CD4-positive, alpha-beta T cell (primary cell): ENCODE measurements around the gene GMPS. TPM values are rescaled to one million over a fixed set of nuclear protein-coding genes. Genes with fewer than 3 reads are reported as not detected.
"Not testable (repeated sequence)": the region's sequence is repeated elsewhere in the genome, so short reads cannot be mapped to it uniquely, and the experiment has no call there.

ENCODE experiments used
- ATAC-seq: fragments of 200-7000 bp; cut with Tn5 transposase; one replicate; pipeline ENCODE4 v1.10.0; 2022; ENCODE audit warnings: mild to moderate bottlenecking; ENCODE audit not compliant: poor library complexity
- CTCF ChIA-PET: fragments of 350-600 bp; sonication (Branson Sonifier 250); formaldehyde crosslinking; loops from one replicate; lab custom pipeline; 2021; ENCODE audit warnings: antibody characterized with exemption, inconsistent platforms; lab: Charles Lee
- POLR2A ChIA-PET: fragments of 350-600 bp; sonication (Branson Sonifier 250); formaldehyde crosslinking; loops from one replicate; lab custom pipeline; 2021; ENCODE audit warnings: antibody characterized with exemption, inconsistent platforms; lab: Charles Lee
- DNase-seq, 14 experiments: peaks; one replicate each; pipeline ENCODE4 v3.0.0-alpha.2; 2013 to 2020; ENCODE audit warnings: mixed read lengths in 2 of 14
- H3K27ac ChIP-seq, 2 donors: one replicate each; pipeline versions ENCODE4 v1.5.1 to v1.7.0; 2013; ENCODE audit warnings: low read length in 2 of 2, low read depth in 1 of 2, mild to moderate bottlenecking in 1 of 2
- H3K27me3 ChIP-seq, 2 experiments: 1 replicate in 1 of 2; 2 replicates in 1 of 2; pipeline versions ENCODE4 v1.6.1 to v1.7.0; 2013; ENCODE audit warnings: low read length in 2 of 2, control low read depth in 1 of 2, mild to moderate bottlenecking in 1 of 2, moderate library complexity in 1 of 2; ENCODE audit not compliant: insufficient read depth in 2 of 2, control insufficient read depth in 1 of 2
- H3K36me3 ChIP-seq: one replicate; pipeline ENCODE4 v1.6.1; 2013; ENCODE audit warnings: low read length, control low read depth; ENCODE audit not compliant: insufficient read depth
- H3K4me1 ChIP-seq: one replicate; pipeline ENCODE4 v1.6.1; 2013; ENCODE audit warnings: low read length, control low read depth; ENCODE audit not compliant: insufficient read depth
- H3K4me3 ChIP-seq: one replicate; pipeline ENCODE4 v1.5.1; 2013; ENCODE audit warnings: mild to moderate bottlenecking, low read length, moderate library complexity
- H3K9me3 ChIP-seq, 2 experiments: 1 replicate in 1 of 2; 2 replicates in 1 of 2; pipeline versions ENCODE4 v1.6.1 to v1.7.0; 2013; ENCODE audit warnings: low read length in 2 of 2, mild to moderate bottlenecking in 2 of 2, control low read depth in 1 of 2, moderate library complexity in 1 of 2; ENCODE audit not compliant: control insufficient read depth in 1 of 2, insufficient read depth in 1 of 2
- H3K27ac Mint-ChIP-seq: one replicate; pipeline ENCODE4 v1.8.0; 2020; ENCODE audit warnings: mixed read lengths
- H3K27me3 Mint-ChIP-seq: one replicate; pipeline ENCODE4 v1.8.0; 2021; ENCODE audit warnings: mixed read lengths
- H3K36me3 Mint-ChIP-seq: one replicate; pipeline ENCODE4 v1.8.0; 2021; ENCODE audit warnings: low read depth, mixed read lengths
- H3K4me1 Mint-ChIP-seq: one replicate; pipeline ENCODE4 v1.8.0; 2021; ENCODE audit warnings: low read depth, mixed read lengths
- H3K4me3 Mint-ChIP-seq: one replicate; pipeline ENCODE4 v1.8.0; 2020; ENCODE audit warnings: mild to moderate bottlenecking, mixed read lengths
- H3K9me3 Mint-ChIP-seq: one replicate; pipeline ENCODE4 v1.8.0; 2020; ENCODE audit warnings: mixed read lengths
- CTCF ChIP-seq: fragments of 200-600 bp; IDR thresholded peaks from one replicate; pipeline ENCODE4 v1.8.0; 2022; ENCODE audit warnings: antibody characterized with exemption, mild to moderate bottlenecking
- intact Hi-C, 2 experiments: fragments of 100-400 bp; cut with DNase I in 1 of 2; cut with micrococcal nuclease in 1 of 2; formaldehyde crosslinking; loops; one replicate each; pipeline versions ENCODE4 v1.15.1 to v1.9.0; 2023 to 2025; cut with DNase I, micrococcal nuclease
- total RNA-seq, 174 experiments: library from RNA in 2 of 174; stranded (reverse) in 2 of 174; gene quantifications; one replicate each; pipeline ENCODE4 v1.2.3 and lab custom pipeline; 2021 to 2026

Gene GMPS
- total RNA-seq, 2 experiments from 2014 or later, result 34.1 to 34.3 TPM

GRCh38 chr3:155880286-155880685, 9.8 kb downstream of the GMPS start:
- CTCF ChIA-PET, result no interaction called here
- Mint-ChIP-seq H3K4me3 (no peak overlapping the region), H3K36me3 (no peaks in the 10 kb centered on the region), H3K9me3 (no peaks in the 10 kb centered on the region), H3K4me1 (peaks cover 70% of the 10 kb centered on the region), H3K27ac (no peak overlapping the region), H3K27me3 (no peaks in the 10 kb centered on the region)
- H3K27me3 ChIP-seq, result no peaks in the 10 kb centered on the region
- intact Hi-C loops, result no loop called here
- DNase-seq (no peak), ATAC-seq (no peak)
- no peaks in the 10 kb centered on the region for H3K9me3 ChIP-seq
- peaks cover 10% of the 10 kb centered on the region for H3K4me1 ChIP-seq
- no peak overlapping the region for H3K4me3 ChIP-seq
- H3K36me3 ChIP-seq, result no peaks in the 10 kb centered on the region
- H3K27ac ChIP-seq, result no peak overlapping the region
- no peak for TF ChIP-seq CTCF
- POLR2A ChIA-PET, result interaction anchor here (1.5 kb wide), 1 partner anchor 27 kb away, joined by 3 read pairs; no protein-coding TSS in a partner anchor

- Mint-ChIP-seq H3K4me3 (no peak overlapping the region), H3K27ac (no peak overlapping the region), H3K36me3 (no peaks in the 10 kb centered on the region), H3K9me3 (no peaks in the 10 kb centered on the region), H3K4me1 (peaks cover 56% of the 10 kb centered on the region), H3K27me3 (no peaks in the 10 kb centered on the region)
- Histone ChIP-seq H3K27ac (no peak overlapping the region), H3K4me1 (peaks cover 11% of the 10 kb centered on the region), H3K27me3 (no peaks in the 10 kb centered on the region), H3K4me3 (no peak overlapping the region), H3K36me3 (no peaks in the 10 kb centered on the region), H3K9me3 (no peaks in the 10 kb centered on the region)
- ChIA-PET CTCF (no interaction called here), POLR2A (no interaction called here)
- ATAC-seq (no peak), DNase-seq (no peak)
- no peak for TF ChIP-seq CTCF
- intact Hi-C loops, result no loop called here
These were observed 13.8 kb downstream of the GMPS start for GRCh38 chr3:155884292-155884691.

GRCh38 chr3:155885292-155885691, 14.8 kb downstream of the GMPS start:
- ChIA-PET CTCF (interaction anchor here (0.6 kb wide), 1 partner anchor 36 kb away, joined by 3 read pairs; no protein-coding TSS in a partner anchor), POLR2A (no interaction called here)
- Histone ChIP-seq H3K36me3 (no peaks in the 10 kb centered on the region), H3K27me3 (no peaks in the 10 kb centered on the region), H3K9me3 (no peaks in the 10 kb centered on the region), H3K27ac (no peak overlapping the region), H3K4me3 (no peak overlapping the region), H3K4me1 (peaks cover 12% of the 10 kb centered on the region)
- no peak for TF ChIP-seq CTCF
- intact Hi-C loops, result no loop called here
- no peak for DNase-seq
- H3K36me3 Mint-ChIP-seq, result no peaks in the 10 kb centered on the region
- H3K27ac Mint-ChIP-seq, result no peak overlapping the region
- no peak for ATAC-seq
- no peak overlapping the region for H3K4me3 Mint-ChIP-seq
- H3K9me3 Mint-ChIP-seq, result no peaks in the 10 kb centered on the region
- H3K4me1 Mint-ChIP-seq, result peaks cover 58% of the 10 kb centered on the region
- H3K27me3 Mint-ChIP-seq, result no peaks in the 10 kb centered on the region

GRCh38 chr3:155886348-155886747, 15.9 kb downstream of the GMPS start:
- H3K4me3 Mint-ChIP-seq, H3K9me3 Mint-ChIP-seq, H3K27me3 Mint-ChIP-seq, H3K27me3 ChIP-seq, H3K4me3 ChIP-seq, intact Hi-C loops, H3K27ac Mint-ChIP-seq, ATAC-seq, H3K27ac ChIP-seq, H3K36me3 ChIP-seq, H3K36me3 Mint-ChIP-seq, H3K4me1 ChIP-seq, H3K9me3 ChIP-seq, DNase-seq, POLR2A ChIA-PET: not testable (repeated sequence)
- CTCF ChIA-PET, result interaction anchor here (0.7 kb wide), 1 partner anchor 80 kb away, joined by 5 read pairs; the partner anchor contains the start of gene C3orf33
- H3K4me1 Mint-ChIP-seq, result peaks cover 56% of the 10 kb centered on the region
